ENCODE measurements around the gene DNAAF9. TPM values are rescaled to one million over a fixed set of nuclear protein-coding genes. Genes with fewer than 3 reads are reported as not detected.
A peak's percentile ranks its signal among the peaks of the same experiment; 100 is the strongest.
"Not testable (repeated sequence)": the region's sequence is repeated elsewhere in the genome, so short reads cannot be mapped to it uniquely, and the experiment has no call there.

Gene DNAAF9
- total RNA-seq, 1 experiment from 2014 or later: 7.6 TPM

DNA sequence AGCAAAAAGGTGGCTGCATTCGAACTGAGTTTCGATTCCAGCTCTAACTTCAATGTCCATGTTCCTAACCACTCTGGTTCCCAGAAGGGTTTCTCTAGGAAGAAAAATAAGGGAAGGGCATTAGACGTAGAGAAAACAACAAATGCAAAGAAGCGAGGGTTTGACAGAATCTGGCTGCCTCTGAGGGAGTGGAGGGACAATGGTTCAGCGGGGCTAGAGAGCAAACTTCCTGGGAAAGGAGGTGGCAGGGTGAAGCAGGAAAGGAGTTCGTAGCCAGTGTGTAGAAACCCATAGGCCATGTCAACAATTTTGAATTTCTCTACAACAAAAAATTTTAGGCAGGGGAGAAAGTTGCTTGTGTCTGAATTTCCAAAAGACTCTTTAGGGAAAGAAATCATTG is 14.5 kb upstream of the DNAAF9 start:
- DNase-seq (ENCODE audit: unreplicated experiment): no peak
- no peaks in the 10 kb centered on the region for H3K9me3 Mint-ChIP-seq (ENCODE audit: unreplicated experiment)
- intact Hi-C loops (cut with micrococcal nuclease): no loop called here
- BruUV-seq (replicated peaks): no TSS peak
- TF ChIP-seq, protein P1, sequence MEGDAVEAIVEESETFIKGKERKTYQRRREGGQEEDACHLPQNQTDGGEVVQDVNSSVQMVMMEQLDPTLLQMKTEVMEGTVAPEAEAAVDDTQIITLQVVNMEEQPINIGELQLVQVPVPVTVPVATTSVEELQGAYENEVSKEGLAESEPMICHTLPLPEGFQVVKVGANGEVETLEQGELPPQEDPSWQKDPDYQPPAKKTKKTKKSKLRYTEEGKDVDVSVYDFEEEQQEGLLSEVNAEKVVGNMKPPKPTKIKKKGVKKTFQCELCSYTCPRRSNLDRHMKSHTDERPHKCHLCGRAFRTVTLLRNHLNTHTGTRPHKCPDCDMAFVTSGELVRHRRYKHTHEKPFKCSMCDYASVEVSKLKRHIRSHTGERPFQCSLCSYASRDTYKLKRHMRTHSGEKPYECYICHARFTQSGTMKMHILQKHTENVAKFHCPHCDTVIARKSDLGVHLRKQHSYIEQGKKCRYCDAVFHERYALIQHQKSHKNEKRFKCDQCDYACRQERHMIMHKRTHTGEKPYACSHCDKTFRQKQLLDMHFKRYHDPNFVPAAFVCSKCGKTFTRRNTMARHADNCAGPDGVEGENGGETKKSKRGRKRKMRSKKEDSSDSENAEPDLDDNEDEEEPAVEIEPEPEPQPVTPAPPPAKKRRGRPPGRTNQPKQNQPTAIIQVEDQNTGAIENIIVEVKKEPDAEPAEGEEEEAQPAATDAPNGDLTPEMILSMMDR (IDR thresholded peaks at IDR 0.05; ENCODE audit: unreplicated experiment): no peak
- H3K4me1 Mint-ChIP-seq (ENCODE audit: insufficient read depth, unreplicated experiment): peaks cover 8% of the 10 kb centered on the region
- H3K27ac Mint-ChIP-seq (ENCODE audit: low read depth, unreplicated experiment): no peak overlapping the region
- ChIA-PET POLR2A (interaction anchor here (1.2 to 8.7 kb wide), 5 partner anchors 13 to 122 kb away, joined by 3 to 141 read pairs (median 10); partner anchors contain the start of genes ATRN and DNAAF9), CTCF (interaction anchor here (0.6 kb wide), 1 partner anchor 10 kb away, joined by 4 read pairs; no protein-coding TSS in a partner anchor)
- H3K27me3 Mint-ChIP-seq (ENCODE audit: insufficient read depth, unreplicated experiment): no peaks in the 10 kb centered on the region
- no peak overlapping the region for H3K4me3 Mint-ChIP-seq (ENCODE audit: unreplicated experiment)
- no peaks in the 10 kb centered on the region for H3K36me3 Mint-ChIP-seq (ENCODE audit: insufficient read depth, unreplicated experiment)

DNA sequence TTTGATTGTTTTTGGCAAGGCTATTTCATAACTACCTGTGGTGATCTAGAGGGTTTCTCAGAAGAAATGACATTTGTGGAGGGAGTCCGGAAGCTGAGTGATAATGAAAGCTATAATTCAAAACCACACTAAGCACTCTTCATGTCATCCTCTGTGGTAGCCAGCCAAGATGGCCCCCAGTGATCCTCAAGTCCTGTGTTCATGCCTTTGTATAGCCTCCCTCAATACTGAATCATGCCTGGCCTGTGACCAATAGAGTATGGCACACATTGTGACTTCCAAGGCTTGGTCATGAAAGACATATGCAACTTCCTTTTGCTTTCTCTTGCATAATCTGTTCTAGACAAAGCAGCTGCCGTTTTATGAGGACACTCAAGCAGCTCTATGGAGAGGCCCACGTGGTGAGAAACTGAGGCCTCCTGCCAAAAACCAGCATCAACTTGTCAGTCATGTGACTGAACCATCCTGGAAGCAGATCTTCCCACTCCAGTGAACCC is 12.8 kb upstream of the DNAAF9 start:
- ChIA-PET CTCF (interaction anchor here (0.6 to 1.4 kb wide), 6 partner anchors 11 to 346 kb away, joined by 3 to 5 read pairs (median 3); no protein-coding TSS in a partner anchor), POLR2A (interaction anchor here (0.6 to 8.7 kb wide), 21 partner anchors 8 to 706 kb away, joined by 3 to 141 read pairs (median 4); partner anchors contain the start of genes ATRN and DNAAF9)
- peaks cover 8% of the 10 kb centered on the region for H3K4me1 Mint-ChIP-seq (ENCODE audit: insufficient read depth, unreplicated experiment)
- intact Hi-C loops (cut with micrococcal nuclease): no loop called here
- no peaks in the 10 kb centered on the region for H3K36me3 Mint-ChIP-seq (ENCODE audit: insufficient read depth, unreplicated experiment)
- no peak overlapping the region for H3K4me3 Mint-ChIP-seq (ENCODE audit: unreplicated experiment)
- BruUV-seq (replicated peaks): no TSS peak
- DNase-seq (ENCODE audit: unreplicated experiment): peak; percentile 94
- H3K27ac Mint-ChIP-seq (ENCODE audit: low read depth, unreplicated experiment): peak overlapping the region; percentile 57
- TF ChIP-seq, protein P1 (IDR thresholded peaks at IDR 0.05; ENCODE audit: unreplicated experiment): no peak
- no peaks in the 10 kb centered on the region for H3K9me3 Mint-ChIP-seq (ENCODE audit: unreplicated experiment)
- no peaks in the 10 kb centered on the region for H3K27me3 Mint-ChIP-seq (ENCODE audit: insufficient read depth, unreplicated experiment)

DNA sequence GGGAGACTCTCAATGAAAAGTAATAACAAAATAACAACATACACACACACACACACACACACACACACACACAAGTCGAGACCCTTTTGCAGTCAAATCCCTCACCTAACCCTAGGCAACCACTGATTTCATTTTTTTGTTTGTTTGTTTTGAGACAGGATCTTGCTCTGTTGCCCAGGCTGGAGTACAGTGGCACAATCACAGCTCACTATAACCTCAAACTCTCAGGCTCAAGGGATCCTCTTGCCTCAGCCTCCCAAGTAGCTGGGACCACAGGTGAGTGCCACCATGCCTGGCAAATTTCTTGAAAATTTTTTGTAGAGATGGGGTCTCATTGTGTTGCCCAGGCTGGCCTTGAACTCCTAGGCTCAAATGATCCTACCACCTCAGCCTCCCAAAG is 10.7 kb upstream of the DNAAF9 start:
- H3K4me1 Mint-ChIP-seq (ENCODE audit: insufficient read depth, unreplicated experiment); H3K4me3 Mint-ChIP-seq (ENCODE audit: unreplicated experiment); DNase-seq (ENCODE audit: unreplicated experiment); intact Hi-C loops (cut with micrococcal nuclease); H3K27me3 Mint-ChIP-seq (ENCODE audit: insufficient read depth, unreplicated experiment); H3K27ac Mint-ChIP-seq (ENCODE audit: low read depth, unreplicated experiment); H3K9me3 Mint-ChIP-seq (ENCODE audit: unreplicated experiment); H3K36me3 Mint-ChIP-seq (ENCODE audit: insufficient read depth, unreplicated experiment); BruUV-seq (replicated peaks): not testable (repeated sequence)
- POLR2A ChIA-PET: interaction anchor here (8.7 kb wide), 1 partner anchor 10 kb away, joined by 141 read pairs; the partner anchor contains the start of gene DNAAF9
- CTCF ChIA-PET: interaction anchor here (0.6 kb wide), 3 partner anchors 9 to 66 kb away, joined by 3 to 5 read pairs (median 3); no protein-coding TSS in a partner anchor

DNA sequence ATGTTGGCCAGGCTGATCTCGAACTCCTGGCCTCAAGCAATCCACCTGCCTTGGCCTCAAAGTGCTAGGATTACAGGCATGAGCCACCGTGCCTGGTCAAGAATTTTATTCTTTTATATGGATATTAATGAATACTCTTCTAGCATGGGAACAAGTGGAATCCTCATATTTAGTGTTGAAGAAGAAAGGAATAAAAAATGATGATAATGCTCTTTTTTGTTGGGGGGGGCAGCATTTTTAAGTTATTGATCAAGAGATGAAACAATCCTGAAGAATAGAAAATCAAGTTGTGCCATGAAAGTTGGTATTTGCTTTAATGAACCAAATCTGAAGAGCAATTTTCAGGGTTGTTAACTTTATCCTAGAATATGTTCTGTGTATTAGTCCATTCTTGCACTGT is 6.7 kb upstream of the DNAAF9 start:
- ChIA-PET POLR2A (no interaction called here), CTCF (no interaction called here)
- no peak for DNase-seq (ENCODE audit: unreplicated experiment)
- TF ChIP-seq, protein P1 (IDR thresholded peaks at IDR 0.05; ENCODE audit: unreplicated experiment): no peak
- no peaks in the 10 kb centered on the region for H3K9me3 Mint-ChIP-seq (ENCODE audit: unreplicated experiment)
- no peak overlapping the region for H3K4me3 Mint-ChIP-seq (ENCODE audit: unreplicated experiment)
- no TSS peak for BruUV-seq (replicated peaks)
- H3K27me3 Mint-ChIP-seq (ENCODE audit: insufficient read depth, unreplicated experiment): no peaks in the 10 kb centered on the region
- intact Hi-C loops (cut with micrococcal nuclease): no loop called here
- no peaks in the 10 kb centered on the region for H3K36me3 Mint-ChIP-seq (ENCODE audit: insufficient read depth, unreplicated experiment)
- no peaks in the 10 kb centered on the region for H3K4me1 Mint-ChIP-seq (ENCODE audit: insufficient read depth, unreplicated experiment)
- H3K27ac Mint-ChIP-seq (ENCODE audit: low read depth, unreplicated experiment): no peak overlapping the region
